OCI-LY7 (cell line): Measurements from ENCODE around the gene TCERG1L. TPM values are rescaled to one million over a fixed set of nuclear protein-coding genes. Genes with fewer than 3 reads are reported as not detected.

Source experiments
- BruUV-seq: library from RNA; stranded (reverse); fragments of 400-500 nt; replicated peaks from 2 replicates; lab custom pipeline; 2021; lab: Mats Ljungman, UMichigan
- CTCF ChIA-PET: fragments of 300-600 bp; sonication (Branson Sonifier 250); formaldehyde crosslinking; loops from one replicate; lab custom pipeline; 2022; ENCODE audit warnings: antibody characterized with exemption; ENCODE audit not compliant: unreplicated experiment; lab: Charles Lee
- POLR2A ChIA-PET: fragments of 300-600 bp; sonication (Branson Sonifier 250); formaldehyde crosslinking; loops from one replicate; lab custom pipeline; 2022; ENCODE audit warnings: antibody characterized with exemption; lab: Charles Lee
- DNase-seq: peaks from one replicate; pipeline ENCODE4 v3.0.0-alpha.2; 2015; ENCODE audit warnings: low spot score
- H2AFZ ChIP-seq: fragments of 200-600 bp; sonication (generic), shearing (Covaris generic); 2 replicates; pipeline ENCODE4 v1.6.1; 2014; ENCODE audit warnings: mild to moderate bottlenecking, antibody characterized with exemption, low read length, moderate library complexity
- H3K27ac ChIP-seq: fragments of 200-600 bp; sonication (generic); 2 replicates; pipeline ENCODE4 v1.5.1; 2014; ENCODE audit warnings: mixed run types, low read depth, mild to moderate bottlenecking, moderate library complexity, low read length, inconsistent platforms; ENCODE audit not compliant: poor library complexity, severe bottlenecking
- H3K36me3 ChIP-seq: fragments of 200-600 bp; sonication (generic); 2 replicates; pipeline ENCODE4 v1.6.1; 2014; ENCODE audit warnings: mild to moderate bottlenecking, antibody characterized with exemption, low read length, moderate library complexity, mixed read lengths; ENCODE audit not compliant: insufficient read depth
- H3K4me1 ChIP-seq: fragments of 200-600 bp; sonication (generic); 2 replicates; pipeline ENCODE4 v1.5.1; 2014; ENCODE audit warnings: mild to moderate bottlenecking, low read length; ENCODE audit not compliant: insufficient read depth, poor library complexity, severe bottlenecking
- H3K4me2 ChIP-seq: fragments of 200-600 bp; sonication (generic); 2 replicates; pipeline ENCODE4 v1.6.1; 2014; ENCODE audit warnings: mild to moderate bottlenecking, low read length
- H3K4me3 ChIP-seq: fragments of 200-600 bp; sonication (generic); 2 replicates; pipeline ENCODE4 v1.5.1; 2014; ENCODE audit warnings: mild to moderate bottlenecking, low read depth, low read length; ENCODE audit not compliant: poor library complexity, severe bottlenecking
- H3K79me2 ChIP-seq: fragments of 200-600 bp; sonication (generic); 2 replicates; pipeline ENCODE4 v1.6.1; 2016; ENCODE audit warnings: low read depth, mild to moderate bottlenecking, low read length, moderate library complexity, mixed read lengths; ENCODE audit not compliant: insufficient read depth
- H3K9me2 ChIP-seq: fragments of 200-600 bp; sonication (generic); 2 replicates; pipeline ENCODE4 v1.6.1; 2016; ENCODE audit warnings: mild to moderate bottlenecking, low read length, mixed read lengths; ENCODE audit not compliant: insufficient read depth
- H3K9me3 ChIP-seq: fragments of 200-600 bp; sonication (generic); 2 replicates; pipeline ENCODE4 v1.6.1; 2014; ENCODE audit warnings: mild to moderate bottlenecking, mixed run types, low read length, mixed read lengths
- H4K20me1 ChIP-seq: fragments of 200-600 bp; sonication (generic); 2 replicates; pipeline ENCODE4 v1.6.1; 2014; ENCODE audit warnings: mild to moderate bottlenecking, antibody characterized with exemption, low read length, moderate library complexity, mixed read lengths; ENCODE audit not compliant: insufficient read depth
- CTCF ChIP-seq: fragments of 200-600 bp; sonication (generic); conservative IDR thresholded peaks from 2 replicates; pipeline ENCODE4 v1.5.1; 2014; ENCODE audit warnings: mild to moderate bottlenecking, antibody characterized with exemption, low read length, moderate library complexity, mixed read lengths
- EZH2phosphoT487 ChIP-seq: fragments of 200-600 bp; sonication (generic); IDR thresholded peaks from 2 replicates; pipeline ENCODE4 v1.6.1; 2018; ENCODE audit warnings: low read depth, borderline replicate concordance, mild to moderate bottlenecking, mixed run types, antibody characterized with exemption, low read length, moderate library complexity, mixed read lengths
- intact Hi-C: fragments of 100-400 bp; cut with micrococcal nuclease; formaldehyde crosslinking; loops from one replicate; pipeline ENCODE4 v1.10.0; 2022; ENCODE audit not compliant: unreplicated experiment
- total RNA-seq, 2 experiments: library from RNA; depleted of rRNA in 1 of 2; stranded (reverse); fragments of >200 nt in 1 of 2; shearing (Covaris generic) in 1 of 2; gene quantifications; 2 replicates each; pipeline ENCODE4 v1.2.3, GENCODE V29; 2014 to 2022

The TCERG1L gene
- total RNA-seq, 2 experiments from 2014 or later: not detected

- Histone ChIP-seq H3K9me2 (no peaks in the 10 kb centered on the region), H3K9me3 (no peaks in the 10 kb centered on the region), H3K4me2 (no peak overlapping the region), H3K4me3 (no peak overlapping the region), H3K79me2 (no peaks in the 10 kb centered on the region), H3K4me1 (no peaks in the 10 kb centered on the region), H2AFZ (no peak overlapping the region), H3K36me3 (no peaks in the 10 kb centered on the region), H3K27ac (no peak overlapping the region), H4K20me1 (no peaks in the 10 kb centered on the region)
- ChIA-PET CTCF (no interaction called here), POLR2A (no interaction called here)
- BruUV-seq: no TSS peak
- no peak for DNase-seq
- TF ChIP-seq CTCF (no peak), EZH2phosphoT487 (no peak)
- intact Hi-C loops: no loop called here
These were observed 38.5 kb downstream of the TCERG1L start for GRCh38 chr10:131272897-131273451.

- ChIA-PET CTCF (interaction anchor here (0.6 kb wide), 1 partner anchor 14 kb away, joined by 3 read pairs; no protein-coding TSS in a partner anchor), POLR2A (no interaction called here)
- Histone ChIP-seq H2AFZ (no peak overlapping the region), H3K79me2 (no peaks in the 10 kb centered on the region), H3K27ac (no peak overlapping the region), H3K9me2 (no peaks in the 10 kb centered on the region), H4K20me1 (no peaks in the 10 kb centered on the region), H3K4me2 (no peak overlapping the region), H3K36me3 (no peaks in the 10 kb centered on the region), H3K4me3 (no peak overlapping the region), H3K4me1 (no peaks in the 10 kb centered on the region), H3K9me3 (no peaks in the 10 kb centered on the region)
- TF ChIP-seq CTCF (no peak), EZH2phosphoT487 (no peak)
- BruUV-seq: no TSS peak
- no peak for DNase-seq
- intact Hi-C loops: no loop called here
These were observed 39.6 kb downstream of the TCERG1L start for GRCh38 chr10:131271966-131272365.

DNA sequence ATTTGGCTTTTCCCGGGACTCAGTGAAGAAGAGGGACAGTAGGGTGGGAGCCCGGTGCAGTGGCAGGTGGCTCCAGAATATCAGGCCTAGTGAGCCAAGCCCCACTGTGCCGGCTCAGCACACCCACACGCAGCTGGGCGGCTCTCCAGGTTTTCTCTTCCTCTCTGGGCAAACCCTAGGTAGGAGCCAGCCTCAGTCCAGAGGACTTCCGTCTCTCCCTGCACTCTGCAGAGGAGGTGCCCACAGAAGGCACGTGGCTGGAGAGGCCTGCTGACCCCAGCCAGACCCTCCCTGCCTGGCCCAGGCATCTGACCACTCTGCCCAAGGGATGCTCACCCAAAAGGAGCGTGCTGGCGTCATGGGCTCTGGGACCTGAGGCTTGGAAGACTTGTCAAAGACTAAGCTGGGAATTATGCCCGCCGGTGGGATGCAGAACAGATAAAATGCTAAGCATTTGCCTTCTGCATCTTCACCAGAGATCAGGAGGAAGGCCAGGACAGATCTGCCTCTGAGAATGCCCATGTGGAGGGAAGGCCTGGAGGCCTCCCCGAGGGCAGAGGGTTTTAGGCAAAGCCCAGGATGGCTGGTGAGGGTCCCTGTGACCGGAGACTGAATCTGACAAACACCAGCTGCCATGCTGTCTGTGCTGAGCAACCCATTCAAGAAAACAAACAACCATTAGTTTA is 40.2 kb downstream of the TCERG1L start:
- Histone ChIP-seq H3K4me3 (no peak overlapping the region), H3K4me1 (no peaks in the 10 kb centered on the region), H3K9me2 (no peaks in the 10 kb centered on the region), H4K20me1 (no peaks in the 10 kb centered on the region), H3K27ac (no peak overlapping the region), H3K4me2 (no peak overlapping the region), H3K79me2 (no peaks in the 10 kb centered on the region), H2AFZ (no peak overlapping the region), H3K36me3 (no peaks in the 10 kb centered on the region), H3K9me3 (no peaks in the 10 kb centered on the region)
- BruUV-seq: no TSS peak
- no peak for DNase-seq
- ChIA-PET CTCF (no interaction called here), POLR2A (no interaction called here)
- intact Hi-C loops: no loop called here
- TF ChIP-seq EZH2phosphoT487 (no peak), CTCF (no peak)
